Hepatic stellate cell (primary cell): Measurements from ENCODE around the gene GEMIN5.
A peak's percentile ranks its signal among the peaks of the same experiment; 100 is the strongest.
"Not testable (repeated sequence)": the region's sequence is repeated elsewhere in the genome, so short reads cannot be mapped to it uniquely, and the experiment has no call there.

Experiments
- DNase-seq: peaks from one replicate; pipeline ENCODE4 v3.0.0; 2011; ENCODE audit warnings: low spot score

The GEMIN5 gene

DNA sequence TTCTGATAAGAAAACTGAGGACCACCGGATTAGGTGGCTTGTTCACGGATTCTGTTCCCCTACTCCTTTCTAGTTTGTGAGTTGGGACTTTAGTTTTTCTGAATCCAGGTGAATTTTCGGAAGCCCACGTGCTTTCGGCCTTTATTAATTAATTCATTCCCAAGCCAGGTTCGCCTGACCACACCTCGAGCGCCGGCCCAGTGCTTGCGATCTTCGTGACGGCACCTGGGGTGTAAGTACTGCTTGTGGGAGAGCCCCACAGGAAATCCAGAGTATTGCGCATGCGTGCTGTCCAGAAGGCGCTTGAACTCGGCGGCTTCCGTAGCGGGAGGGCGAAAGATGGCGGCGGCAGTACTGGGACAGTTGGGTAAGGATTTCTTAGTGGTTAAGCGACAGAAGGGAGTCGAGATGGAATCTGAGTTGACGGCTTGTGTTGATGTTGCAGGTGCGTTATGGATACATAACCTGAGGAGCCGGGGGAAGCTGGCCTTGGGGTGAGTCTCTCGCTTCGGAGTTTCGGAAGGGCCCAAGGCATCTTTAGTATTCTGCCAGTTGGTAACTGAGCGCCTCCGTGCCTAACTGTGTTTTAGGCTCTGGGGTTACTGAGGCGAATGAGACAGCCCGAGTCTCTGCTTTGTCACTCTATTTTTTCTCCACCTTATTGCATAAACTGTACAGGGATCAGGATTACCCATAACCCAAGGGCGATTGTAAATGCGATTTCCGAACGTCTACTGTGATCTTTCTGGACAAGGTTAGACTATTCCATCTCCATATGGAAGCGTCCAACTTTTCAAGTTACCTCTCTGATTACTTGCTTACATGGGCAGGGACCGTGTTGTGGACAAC is 3.0 kb upstream of the GEMIN5 start, which contains the start of gene MRPL22:
Gene MRPL22 (plus strand): TSS at position 302 of the 849 bp plus-strand sequence. CDS start 38 bp downstream, at position 340.
- peak; percentile 97 for DNase-seq

DNA sequence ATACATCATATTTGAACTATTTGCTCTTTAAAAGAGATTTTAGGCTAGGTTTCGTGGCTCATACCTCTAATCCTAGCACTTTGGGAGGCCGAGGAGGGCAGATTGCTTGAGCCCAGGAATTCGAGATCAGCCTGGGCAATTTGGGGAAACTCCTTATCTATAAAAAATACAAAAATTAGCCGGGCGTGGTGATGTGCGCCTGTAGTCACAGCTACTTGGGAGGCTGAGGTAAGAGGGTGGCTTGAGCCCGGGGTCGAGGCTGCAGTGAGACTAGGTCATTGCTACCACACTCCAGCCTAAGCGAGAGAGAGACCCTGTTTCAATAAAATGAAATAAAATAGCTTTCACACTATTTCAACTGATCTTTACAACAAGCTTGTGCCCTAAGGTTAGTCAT is 2.4 kb upstream of the GEMIN5 start:
- no peak for DNase-seq

DNA sequence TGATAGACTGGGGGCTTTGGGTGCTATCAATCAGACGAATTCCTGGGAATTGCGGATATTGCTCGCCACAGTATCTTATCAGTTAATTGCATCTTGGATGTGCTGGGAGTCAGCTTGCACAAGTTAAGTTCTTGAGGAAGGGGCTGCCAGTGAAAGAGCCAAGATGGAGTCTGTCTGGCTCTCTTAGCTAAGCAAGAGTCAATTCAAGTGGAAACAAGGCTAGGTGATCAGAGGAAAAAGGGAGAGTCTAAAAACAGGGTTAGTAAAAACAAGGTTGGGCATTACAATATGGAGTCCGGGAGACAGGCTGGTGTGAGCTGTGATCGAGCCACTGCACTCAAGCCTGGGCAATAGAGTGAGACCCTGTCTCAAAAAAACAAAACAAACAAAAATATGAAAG is 1.4 kb upstream of the GEMIN5 start:
- DNase-seq: not testable (repeated sequence)

DNA sequence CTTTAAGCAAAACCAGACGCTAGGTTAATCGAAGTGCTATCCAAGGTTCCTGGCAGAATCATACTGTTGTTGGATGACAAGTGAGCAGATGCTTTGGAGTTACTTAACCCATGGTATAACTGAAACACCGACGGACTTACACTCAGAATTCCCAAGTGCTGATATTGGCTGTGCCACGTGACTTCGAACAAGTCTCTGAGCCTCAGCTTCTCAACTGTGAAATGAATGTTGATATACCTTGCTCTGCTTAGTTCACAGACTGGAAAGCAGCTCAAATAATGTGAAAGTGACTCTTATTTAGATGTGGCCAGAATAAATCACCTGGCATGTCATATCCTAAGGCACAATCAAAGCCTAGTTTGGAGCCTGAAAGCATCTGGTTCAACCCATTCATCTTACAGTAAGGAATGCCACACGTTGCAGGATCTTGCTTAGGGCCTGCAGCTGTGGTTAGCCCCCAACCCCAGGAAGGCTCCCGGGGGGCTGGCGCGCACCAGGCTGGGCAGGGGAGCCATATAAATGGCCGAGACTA is 759 bp downstream of the GEMIN5 start:
- DNase-seq: peak; percentile 10

DNA sequence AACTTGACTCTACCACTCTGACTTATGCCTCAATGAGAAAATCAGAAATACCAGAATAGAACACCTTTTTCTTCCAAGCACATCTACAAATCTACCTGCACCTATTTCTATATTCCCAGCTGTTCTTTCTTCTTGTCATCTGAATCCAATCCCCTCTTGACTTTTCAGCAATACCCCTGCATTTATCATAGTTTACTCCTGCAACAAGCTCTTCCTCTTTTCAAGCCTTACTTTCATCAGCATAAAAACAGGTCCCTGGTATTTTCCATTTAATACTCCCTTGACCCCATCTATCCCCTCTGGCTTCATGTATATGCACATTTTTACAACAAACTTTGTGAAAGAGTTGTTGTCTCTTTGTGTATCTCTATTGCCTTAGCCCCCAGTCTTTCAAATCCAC is 3.1 kb downstream of the GEMIN5 start:
- no peak for DNase-seq

DNA sequence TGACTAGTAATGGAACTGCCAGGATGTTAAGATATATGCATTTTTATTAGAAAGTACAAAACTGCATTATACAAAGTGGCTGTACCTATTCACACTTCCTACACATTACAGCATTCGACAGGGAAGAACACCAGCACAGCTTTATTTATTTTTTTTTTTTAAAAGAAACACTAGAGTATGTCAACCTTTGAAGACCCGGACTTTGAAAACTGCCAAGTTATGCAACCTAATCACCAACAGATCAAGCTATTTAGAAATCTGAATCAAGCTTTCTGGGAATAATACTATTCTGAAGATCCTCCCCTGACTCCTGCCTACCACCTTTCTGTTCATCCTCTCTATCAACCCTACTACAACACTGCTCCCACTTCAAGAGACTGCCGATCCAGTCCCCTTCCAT is 4.5 kb downstream of the GEMIN5 start:
- DNase-seq: no peak

DNA sequence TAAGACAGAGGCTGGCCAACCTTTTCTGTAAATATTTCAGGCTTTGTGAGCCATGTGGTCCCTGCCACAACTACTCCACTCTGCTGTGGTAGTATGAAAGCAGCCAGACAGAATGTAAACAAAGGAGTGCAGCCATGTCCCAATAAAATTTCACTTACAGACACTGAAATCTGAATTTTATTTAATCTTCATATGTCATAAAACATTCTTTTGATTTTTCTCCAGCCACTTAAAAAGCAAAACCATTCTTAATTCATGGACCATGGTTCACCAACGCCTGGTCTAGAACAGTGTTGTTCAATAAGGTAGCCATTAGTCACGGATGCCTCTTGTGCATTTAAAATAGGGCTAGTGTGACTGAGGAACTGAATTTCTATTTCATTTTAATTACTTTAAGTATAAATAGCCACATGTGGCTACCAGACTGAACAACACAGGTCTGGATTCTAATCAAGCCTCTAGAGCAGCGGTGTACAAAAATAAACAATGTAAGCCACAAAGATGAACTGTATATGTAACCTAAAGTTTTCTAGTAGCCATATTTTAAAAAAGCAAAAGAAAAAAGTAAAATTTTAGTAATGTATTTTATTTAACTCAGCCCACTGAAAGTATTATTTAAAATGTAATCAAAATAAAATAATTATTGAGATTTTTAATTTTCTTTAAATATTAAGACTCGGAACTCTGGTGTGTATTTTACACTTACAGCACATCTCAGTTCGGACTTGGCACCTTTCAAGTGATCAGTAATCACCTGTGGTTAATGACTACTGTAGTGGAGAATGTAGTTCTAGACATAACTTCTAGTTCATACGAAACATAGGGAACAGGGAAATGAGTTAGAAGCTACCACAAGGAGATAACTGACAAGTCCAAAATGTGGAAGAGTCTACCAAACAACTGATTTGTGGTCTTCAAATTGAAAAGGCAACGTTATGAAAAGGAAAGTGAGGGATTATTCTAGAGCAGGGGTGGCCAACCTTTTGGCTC is 14.3 kb downstream of the GEMIN5 start:
- no peak for DNase-seq

DNA sequence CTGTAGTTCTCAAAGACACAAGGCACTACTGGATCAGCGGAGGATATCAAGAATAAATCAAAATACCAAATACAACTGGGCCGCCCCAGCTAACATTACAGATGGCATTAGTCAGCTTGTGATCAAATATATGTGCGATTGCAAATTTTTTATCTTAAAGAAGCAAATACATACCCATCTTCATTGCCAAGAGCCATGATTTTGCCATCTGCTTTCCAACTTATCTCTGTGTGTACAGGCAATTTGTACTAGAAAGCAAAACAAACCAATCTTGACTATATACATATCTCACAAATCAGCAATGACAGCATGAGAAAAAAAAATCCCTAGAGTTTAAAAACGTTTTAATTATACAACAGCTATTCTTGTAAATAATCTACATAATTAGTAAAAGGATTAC is 20.3 kb downstream of the GEMIN5 start:
- no peak for DNase-seq

DNA sequence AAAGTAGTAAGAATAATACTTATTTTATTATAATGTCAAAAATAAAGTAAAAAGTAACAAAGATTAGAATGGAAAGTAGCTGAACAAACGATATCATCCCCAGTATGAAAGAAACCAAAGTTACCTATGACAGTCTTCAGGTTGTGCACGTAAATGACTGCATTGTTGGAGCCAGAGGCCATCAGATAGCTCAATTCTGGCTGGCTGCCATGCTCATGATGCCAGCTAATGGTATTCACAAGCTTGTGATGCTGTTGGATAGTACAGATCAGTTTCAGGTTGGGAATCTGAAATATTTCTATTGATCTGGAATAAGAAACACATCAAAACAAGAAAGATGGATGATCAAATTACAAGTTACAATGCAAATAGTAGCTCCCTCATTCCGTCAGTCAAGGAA is 21.1 kb downstream of the GEMIN5 start:
- DNase-seq: no peak

DNA sequence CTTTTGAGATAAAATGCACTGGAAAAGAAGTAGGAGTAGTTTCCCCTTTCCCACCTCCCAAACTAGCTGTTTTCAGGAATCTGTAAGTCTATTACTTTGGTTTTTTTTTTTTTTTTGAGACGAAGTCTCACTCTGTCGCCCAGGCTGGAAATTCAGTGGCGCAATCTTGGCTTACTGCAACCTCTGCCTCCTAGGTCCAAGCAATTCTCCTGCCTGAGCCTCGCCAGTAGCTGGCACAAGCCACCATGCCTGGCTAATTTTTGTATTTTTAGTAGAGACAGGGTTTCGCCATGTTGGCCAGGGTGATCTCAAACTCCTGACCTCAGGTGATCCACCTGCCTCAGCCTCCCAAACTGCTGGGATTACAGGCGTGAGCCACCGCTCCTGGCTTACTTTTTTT is 32.4 kb downstream of the GEMIN5 start:
- not testable (repeated sequence) for DNase-seq

DNA sequence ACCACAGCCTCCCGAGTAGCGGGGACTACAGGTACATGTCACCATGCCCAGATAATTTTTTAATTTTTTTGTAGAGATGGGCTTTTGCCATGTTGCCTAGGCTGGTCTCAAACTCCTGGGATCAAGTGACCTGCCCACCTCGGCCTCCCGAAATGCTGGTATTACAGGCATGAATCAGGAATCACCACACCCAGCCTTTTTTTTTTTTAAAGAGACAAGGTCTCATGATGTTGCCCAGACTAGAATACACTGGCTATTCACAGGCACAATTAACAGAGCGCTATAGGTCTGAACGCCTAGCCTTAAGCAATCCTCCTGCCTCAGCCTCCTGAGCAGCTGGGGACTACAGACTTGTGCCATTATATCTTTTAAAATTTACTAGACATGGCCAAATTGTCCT is 36.1 kb downstream of the GEMIN5 start:
- no peak for DNase-seq

DNA sequence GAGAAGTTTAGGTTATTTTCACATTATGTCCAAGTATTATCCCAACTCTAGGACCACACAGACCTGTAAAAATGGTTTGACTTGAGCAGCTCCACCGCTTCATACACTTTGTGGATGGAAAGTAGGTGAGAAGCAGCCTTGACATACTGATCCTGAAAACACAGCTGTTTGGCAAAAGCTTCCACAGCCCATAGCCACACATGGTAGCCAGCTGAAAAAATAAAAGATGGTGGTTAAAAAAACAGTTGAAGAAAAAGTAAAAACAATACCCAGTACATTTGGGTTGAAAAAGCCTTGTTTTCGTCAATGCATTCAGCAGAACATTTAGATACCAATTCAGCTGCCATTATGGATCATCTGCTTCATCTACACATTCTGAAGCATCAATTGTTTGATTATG is 36.7 kb downstream of the GEMIN5 start:
- no peak for DNase-seq

DNA sequence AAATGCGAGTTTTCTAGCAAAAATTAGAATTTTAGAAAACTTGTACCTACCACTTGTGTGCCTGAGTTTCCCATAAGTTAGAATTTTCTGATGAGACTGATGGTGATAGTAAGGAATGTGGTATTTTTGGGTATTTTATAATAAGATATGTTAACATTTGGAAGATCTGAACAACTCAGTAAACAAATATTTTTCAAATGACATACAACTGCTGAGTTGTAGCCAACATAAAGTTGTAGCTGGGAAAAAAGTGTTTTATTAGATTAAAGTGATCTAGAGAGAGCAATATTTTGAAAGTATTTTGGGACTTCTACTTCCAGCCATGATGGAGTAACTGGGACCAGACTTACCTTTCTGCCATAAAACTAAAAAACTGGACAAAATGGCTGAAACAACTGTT is 37.9 kb downstream of the GEMIN5 start:
- DNase-seq: no peak

DNA sequence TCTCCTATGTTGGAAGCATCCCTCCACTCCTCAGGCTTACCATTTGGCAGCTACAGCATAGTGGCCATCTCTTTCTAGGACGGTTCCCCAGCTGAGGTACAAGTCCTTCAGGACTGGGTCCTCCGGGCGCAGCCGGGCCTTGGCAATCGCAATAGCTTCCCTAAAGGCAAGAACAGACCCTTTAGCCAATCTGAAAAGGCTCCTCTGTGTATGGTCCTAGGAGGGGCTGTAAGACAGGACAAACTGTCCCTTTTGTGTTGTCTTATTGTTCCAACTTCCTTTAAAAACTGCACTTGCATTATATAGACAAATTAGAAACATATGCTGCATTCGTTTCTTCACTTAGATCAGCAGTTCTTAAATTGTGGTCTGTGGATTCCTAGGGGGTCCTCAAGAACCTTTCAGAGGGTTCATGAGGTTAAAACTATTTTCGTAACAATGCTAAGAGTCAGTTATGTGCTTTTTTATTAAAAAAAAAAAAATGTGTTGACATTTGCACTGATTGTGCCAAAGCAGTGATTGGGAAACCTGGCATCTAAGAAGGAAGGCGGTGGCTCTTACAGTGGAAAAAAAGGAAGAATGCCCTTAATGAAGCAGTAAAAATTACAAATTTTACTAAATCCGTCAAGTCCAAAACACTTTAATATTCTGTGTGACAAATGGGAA is 38.7 kb downstream of the GEMIN5 start:
- no peak for DNase-seq

DNA sequence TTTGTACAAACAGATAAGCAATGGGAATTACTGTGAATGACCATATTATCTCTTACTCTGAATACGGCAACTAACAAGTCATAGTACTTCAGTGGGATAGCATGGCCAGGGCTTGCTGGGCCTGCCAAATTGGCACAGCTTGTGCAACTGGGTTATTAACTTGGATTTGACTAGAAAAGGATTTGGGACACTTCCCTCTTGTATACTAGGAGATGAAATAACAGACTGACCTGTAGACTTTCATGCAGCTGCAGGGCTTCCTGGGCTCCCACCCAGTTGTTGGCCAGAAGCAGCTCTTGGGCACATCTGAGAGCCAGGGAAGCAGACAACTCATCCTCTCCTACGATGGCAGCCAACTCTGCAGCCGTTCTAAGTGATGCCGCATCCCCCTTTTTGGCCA is 39.8 kb downstream of the GEMIN5 start:
- no peak for DNase-seq

DNA sequence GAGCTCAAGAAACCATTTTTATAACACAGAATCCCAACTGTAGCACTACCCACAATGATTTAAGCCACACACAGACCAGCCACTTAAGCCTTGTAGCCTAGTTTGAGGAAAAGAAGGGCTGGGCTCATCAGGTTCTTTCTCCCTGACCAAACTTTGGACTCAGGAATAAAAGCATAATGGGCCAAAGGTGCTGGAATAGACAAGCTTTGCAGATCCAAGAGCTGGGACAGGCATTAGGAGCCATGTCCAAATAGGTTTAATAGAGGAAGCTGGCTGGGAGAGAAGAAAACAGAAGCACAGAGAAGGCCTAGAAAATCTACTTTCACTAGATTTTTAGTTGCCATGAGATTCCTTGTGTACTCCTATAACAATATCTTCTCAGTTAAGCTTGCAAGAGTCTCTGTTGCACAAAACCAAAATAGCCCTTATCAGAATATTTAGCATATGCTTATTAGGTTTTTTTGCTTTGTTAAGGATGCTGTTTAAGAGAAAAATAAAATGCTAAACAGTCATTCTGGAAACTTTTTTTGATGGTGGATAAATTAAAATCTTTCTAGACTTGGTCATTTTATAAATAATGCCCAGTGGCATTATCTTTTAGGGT is 41.3 kb downstream of the GEMIN5 start:
- DNase-seq: no peak

DNA sequence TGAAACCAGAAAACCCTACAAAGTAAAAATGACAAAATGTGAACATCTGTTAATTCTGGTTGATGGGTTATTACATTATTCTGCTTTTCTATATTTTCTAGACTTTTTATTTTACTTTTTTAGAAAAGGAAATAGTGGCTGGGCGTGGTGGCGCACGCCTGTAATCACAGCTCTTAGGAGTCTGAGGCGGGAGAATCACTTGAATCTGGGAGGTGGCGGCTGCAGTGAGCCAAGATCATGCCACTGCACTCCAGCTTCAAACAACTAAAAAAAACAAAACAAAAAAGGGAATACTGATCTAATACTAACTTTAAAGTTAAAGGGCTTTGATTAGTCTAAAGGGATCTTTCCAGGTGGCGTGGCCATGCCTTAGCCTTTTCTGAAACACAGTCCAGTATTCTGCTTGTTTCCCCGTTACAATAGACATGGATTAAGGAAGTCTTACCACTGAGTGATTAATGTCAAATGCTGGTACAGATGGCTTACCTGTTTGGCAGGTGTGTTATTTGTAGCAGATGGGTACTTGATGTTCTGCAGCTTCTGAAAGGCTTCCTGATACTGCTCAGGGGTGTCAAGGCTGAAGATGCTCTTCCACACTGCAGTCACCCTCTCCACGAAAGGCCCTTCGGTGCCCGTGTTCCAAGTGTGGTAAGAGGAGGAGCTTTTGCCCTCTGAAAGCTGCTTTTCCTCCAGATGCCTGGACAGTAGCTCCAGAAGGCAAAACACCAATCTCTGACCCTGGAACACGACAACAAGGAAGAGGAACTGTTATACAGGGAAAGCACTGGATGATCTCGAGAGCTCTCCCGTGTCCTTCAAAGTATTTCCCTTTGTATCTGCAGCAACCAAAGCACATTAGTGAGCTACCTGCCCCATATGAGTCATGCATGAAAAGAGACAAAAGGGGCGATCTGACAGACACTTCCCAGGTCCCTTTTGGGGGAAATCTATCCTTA is 42.1 kb downstream of the GEMIN5 start:
- DNase-seq: no peak

DNA sequence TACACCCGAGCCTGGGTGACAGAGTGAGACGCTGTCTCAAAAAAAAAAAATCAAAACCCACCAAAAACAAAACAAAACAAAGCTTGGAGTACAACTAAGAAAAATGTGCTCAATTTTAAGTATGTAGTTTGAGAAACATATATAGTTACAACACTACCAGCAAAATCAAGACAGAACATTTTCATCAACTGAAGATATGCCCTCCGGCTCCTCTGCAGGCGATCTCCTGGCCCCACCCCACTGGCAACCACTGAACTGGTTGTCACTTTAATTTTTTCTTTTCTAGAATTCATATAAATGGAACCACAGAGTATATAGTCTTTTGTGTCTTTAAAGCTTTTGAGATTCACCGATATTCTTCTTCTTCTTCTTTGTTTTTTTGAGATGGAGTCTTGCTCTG is 44.6 kb downstream of the GEMIN5 start:
- no peak for DNase-seq

DNA sequence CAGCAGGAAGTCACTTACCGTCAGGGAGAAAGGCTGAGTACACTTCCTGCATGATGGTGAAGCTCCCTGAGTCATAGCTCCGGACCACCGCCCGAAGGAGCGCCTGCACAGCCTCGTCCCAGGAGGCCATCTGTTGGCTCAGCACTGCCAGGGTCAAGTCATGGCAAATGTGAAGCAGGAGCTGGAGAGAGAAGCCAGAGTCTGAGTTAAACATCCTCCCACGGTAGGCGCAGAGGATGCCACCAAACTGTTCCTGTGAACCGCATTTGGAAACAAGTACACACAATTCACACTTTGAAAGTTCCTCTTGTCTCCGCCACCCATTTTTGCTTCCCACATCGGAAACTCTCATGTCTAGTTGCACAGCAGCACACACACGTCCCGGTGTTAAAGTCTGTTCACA is 45.6 kb downstream of the GEMIN5 start:
- DNase-seq: no peak

DNA sequence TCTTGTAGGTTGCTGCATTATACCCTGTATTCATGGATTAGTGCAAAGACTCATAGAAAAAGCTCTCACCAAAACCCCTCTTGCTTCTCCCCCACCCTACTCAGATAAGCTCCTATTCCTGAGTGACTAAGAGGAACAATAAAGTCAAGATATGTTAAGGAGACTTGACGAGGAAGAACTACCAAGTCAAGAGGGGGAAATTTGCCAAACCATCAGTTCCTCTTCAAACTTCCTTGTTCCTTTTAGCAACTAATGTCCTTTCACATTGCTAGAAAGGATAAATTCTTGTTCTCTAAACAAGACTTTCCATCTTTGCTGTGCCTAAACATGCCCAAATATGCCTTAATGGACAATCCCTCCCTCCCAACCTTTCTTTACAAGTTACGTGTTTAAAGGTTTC is 52.6 kb downstream of the GEMIN5 start:
- no peak for DNase-seq

DNA sequence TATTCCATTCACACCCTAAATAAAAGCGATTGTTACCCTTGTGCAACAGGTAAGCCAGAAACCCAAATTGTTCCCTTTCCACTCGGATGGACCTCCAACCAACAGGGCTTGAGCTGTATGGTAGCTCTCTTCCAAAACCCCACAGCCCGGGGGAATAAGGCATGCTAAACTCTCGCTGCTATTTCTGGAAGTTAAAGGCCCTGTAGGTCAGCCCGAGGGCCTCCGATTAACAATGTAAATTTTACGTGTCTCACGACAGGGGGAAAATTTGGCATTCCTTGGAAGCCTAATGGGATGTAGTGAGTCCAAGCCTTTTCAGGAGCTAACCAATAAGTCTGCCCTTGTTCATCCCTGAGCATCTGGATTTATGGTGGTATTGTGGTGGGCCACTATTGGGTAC is 53.6 kb downstream of the GEMIN5 start:
- no peak for DNase-seq
